HCT116 (cell line): Measurements from ENCODE around the gene TGDS. TPM values are rescaled to one million over a fixed set of nuclear protein-coding genes. Genes with fewer than 3 reads are reported as not detected.
"Not testable (repeated sequence)": the region's sequence is repeated elsewhere in the genome, so short reads cannot be mapped to it uniquely, and the experiment has no call there.

Source experiments
- ATAC-seq: fragments of 200-7000 bp; cut with Tn5 transposase; 2 replicates; pipeline ENCODE4 v1.9.1; 2020; ENCODE audit warnings: mild to moderate bottlenecking, moderate library complexity
- BruUV-seq: library from RNA; stranded (reverse); fragments of 400-500 nt; replicated peaks from 2 replicates; lab custom pipeline; 2021; lab: Mats Ljungman, UMichigan
- CTCF ChIA-PET: fragments of 300-600 bp; sonication (Branson Sonifier 250); formaldehyde crosslinking; loops from one replicate; lab custom pipeline; 2021; ENCODE audit warnings: antibody characterized with exemption; lab: Charles Lee
- POLR2A ChIA-PET: fragments of 300-600, 350-600 bp; sonication (Branson Sonifier 250); formaldehyde crosslinking; loops from one replicate; lab custom pipeline; 2021; ENCODE audit warnings: antibody characterized with exemption; lab: Charles Lee
- RAD21 ChIA-PET, 2 experiments: fragments of 300-600 bp; sonication (Branson Sonifier 250); formaldehyde crosslinking; loops; one replicate each; lab custom pipeline; 2023; ENCODE audit warnings: low total read pairs in 2 of 2; ENCODE audit not compliant: uncharacterized antibody in 2 of 2, unreplicated experiment in 2 of 2, low non-redundant PET in 1 of 2; lab: Charles Lee
- DNase-seq: peaks from one replicate; pipeline ENCODE4 v3.0.0-alpha.2; 2010; ENCODE audit warnings: low read depth, low spot score
- H2AFZ ChIP-seq: fragments of 200-600 bp; shearing (Covaris generic), sonication (generic); 2 replicates; pipeline ENCODE4 v1.6.1; 2017; ENCODE audit warnings: low read depth, mixed run types, mixed read lengths, antibody characterized with exemption, low read length; ENCODE audit not compliant: poor library complexity, severe bottlenecking
- H3K27ac ChIP-seq: 2 replicates; pipeline ENCODE4 v1.5.1; 2012; ENCODE audit warnings: low read depth, low read length
- H3K27me3 ChIP-seq: fragments of 200-600 bp; sonication (generic); 2 replicates; pipeline ENCODE4 v1.6.1; 2016; ENCODE audit warnings: mixed run types, low read length, mixed read lengths; ENCODE audit not compliant: insufficient read depth
- H3K36me3 ChIP-seq, 2 experiments: fragments of 200-500 bp in 1 of 2; fragments of 200-600 bp in 1 of 2; sonication (Bioruptor generic) in 1 of 2; sonication (generic) in 1 of 2; 2 replicates each; pipeline versions ENCODE4 v1.5.1 to v1.6.1; 2014 to 2016; ENCODE audit warnings: low read length in 2 of 2, inconsistent platforms in 1 of 2, mixed read lengths in 1 of 2, mixed run types in 1 of 2; ENCODE audit not compliant: insufficient read depth in 2 of 2, control insufficient read depth in 1 of 2
- H3K4me1 ChIP-seq, 2 experiments: fragments of 200-600 bp in 1 of 2; sonication (generic) in 1 of 2; 2 replicates each; pipeline versions ENCODE4 v1.5.1 to v1.6.1; 2012 to 2017; ENCODE audit warnings: low read length in 2 of 2, inconsistent platforms in 1 of 2, mild to moderate bottlenecking in 1 of 2, mixed read lengths in 1 of 2, mixed run types in 1 of 2, moderate library complexity in 1 of 2; ENCODE audit not compliant: insufficient read depth in 2 of 2, control insufficient read depth in 1 of 2
- H3K4me2 ChIP-seq: fragments of 200-600 bp; sonication (generic); 2 replicates; pipeline ENCODE4 v1.6.1; 2017; ENCODE audit warnings: mixed run types, low read length, mixed read lengths
- H3K4me3 ChIP-seq, 2 experiments: fragments of 200-600 bp in 1 of 2; sonication (generic) in 1 of 2; replicated peaks in 1 of 2; 2 replicates each; pipeline ENCODE4 v1.5.1; 2011 to 2016; ENCODE audit warnings: low read length in 2 of 2, control low read depth in 1 of 2, low read depth in 1 of 2, mild to moderate bottlenecking in 1 of 2, mixed read lengths in 1 of 2, mixed run types in 1 of 2
- H3K79me2 ChIP-seq: fragments of 200-600 bp; sonication (generic); 2 replicates; pipeline ENCODE4 v1.6.1; 2017; ENCODE audit warnings: mild to moderate bottlenecking, mixed run types, low read length, moderate library complexity, mixed read lengths; ENCODE audit not compliant: insufficient read depth
- H3K9ac ChIP-seq: fragments of 200-600 bp; sonication (generic); 2 replicates; pipeline ENCODE4 v1.6.1; 2016; ENCODE audit warnings: low read length, mixed read lengths
- H3K9me2 ChIP-seq: fragments of 200-600 bp; sonication (generic), shearing (Covaris generic); 2 replicates; pipeline ENCODE4 v1.6.1; 2017; ENCODE audit warnings: mixed run types, mild to moderate bottlenecking, moderate library complexity; ENCODE audit not compliant: insufficient read depth
- H3K9me3 ChIP-seq, 2 experiments: fragments of 200-500 bp in 1 of 2; fragments of 200-600 bp in 1 of 2; sonication (Bioruptor generic) in 1 of 2; sonication (generic) in 1 of 2; 2 replicates each; pipeline ENCODE4 v1.6.1; 2014 to 2017; ENCODE audit warnings: low read length in 2 of 2, mixed read lengths in 2 of 2, inconsistent platforms in 1 of 2, low read depth in 1 of 2, mild to moderate bottlenecking in 1 of 2, mixed run types in 1 of 2, moderate library complexity in 1 of 2; ENCODE audit not compliant: control insufficient read depth in 1 of 2, insufficient read depth in 1 of 2
- H4K20me1 ChIP-seq: fragments of 200-600 bp; sonication (generic), shearing (Covaris generic); 2 replicates; pipeline ENCODE4 v1.6.1; 2017; ENCODE audit warnings: mixed run types, mild to moderate bottlenecking, moderate library complexity; ENCODE audit not compliant: insufficient read depth
- CTCF ChIP-seq, 3 experiments: fragments of 200-600 bp in 1 of 3; sonication (generic) in 1 of 3; IDR thresholded peaks in 2 of 3; conservative IDR thresholded peaks in 1 of 3; 2 replicates each; pipeline ENCODE4 v1.5.1; 2012 to 2017; ENCODE audit warnings: low read depth in 2 of 3, low read length in 2 of 3, antibody characterized with exemption in 1 of 3, borderline replicate concordance in 1 of 3, control low read depth in 1 of 3, mild to moderate bottlenecking in 1 of 3, mixed read lengths in 1 of 3, mixed run types in 1 of 3, moderate library complexity in 1 of 3; ENCODE audit not compliant: insufficient read depth in 1 of 3
- EGR1 ChIP-seq: IDR thresholded peaks from 2 replicates; pipeline ENCODE4 v1.6.1; 2012; ENCODE audit warnings: low read depth
- ELF1 ChIP-seq: IDR thresholded peaks from 2 replicates; pipeline ENCODE4 v1.6.1; 2012; ENCODE audit warnings: low read depth, borderline replicate concordance
- EZH2phosphoT487 ChIP-seq: fragments of 200-600 bp; IDR thresholded peaks from 2 replicates; pipeline ENCODE4 v1.6.1; 2018; ENCODE audit warnings: antibody characterized with exemption, borderline replicate concordance
- FOSL1 ChIP-seq: IDR thresholded peaks from 2 replicates; pipeline ENCODE4 v1.6.1; 2012; ENCODE audit warnings: low read depth
- JUND ChIP-seq: IDR thresholded peaks from 2 replicates; pipeline ENCODE4 v1.6.1; 2012
- POLR2AphosphoS5 ChIP-seq: IDR thresholded peaks from 2 replicates; pipeline ENCODE4 v1.6.1; 2011; ENCODE audit warnings: mild to moderate bottlenecking, low read depth, low read length, moderate library complexity
- REST ChIP-seq: IDR thresholded peaks from 2 replicates; pipeline ENCODE4 v1.6.1; 2012; ENCODE audit warnings: low read depth
- TCF7L2 ChIP-seq: IDR thresholded peaks from 2 replicates; pipeline ENCODE4 v1.7.0; 2011; ENCODE audit warnings: borderline replicate concordance, inconsistent platforms; ENCODE audit not compliant: insufficient read depth, insufficient read length; ENCODE audit errors: extremely low read depth
- ZNF274 ChIP-seq: fragments of 200-500 bp; sonication (Bioruptor generic); IDR thresholded peaks from 2 replicates; pipeline ENCODE4 v1.6.1; 2014; ENCODE audit warnings: mild to moderate bottlenecking, low read depth, low read length, inconsistent platforms
- intact Hi-C: fragments of 100-400 bp; cut with micrococcal nuclease; formaldehyde crosslinking; loops from 2 replicates; pipeline ENCODE4 v1.10.0; 2022
- total RNA-seq: library from RNA; stranded (reverse); gene quantifications from one replicate; pipeline ENCODE4 v1.2.1, GENCODE V29; 2021; ENCODE audit not compliant: unreplicated experiment

TGDS gene
- total RNA-seq, 1 experiment from 2014 or later = 16.9 TPM

GRCh38 chr13:94526956-94527355, 69.0 kb downstream of the TGDS start:
- H3K79me2 ChIP-seq, POLR2A ChIA-PET, CTCF ChIA-PET, RAD21 ChIA-PET, H3K4me2 ChIP-seq, H3K9me2 ChIP-seq, intact Hi-C loops, ATAC-seq, H3K4me1 ChIP-seq, H3K4me3 ChIP-seq, H2AFZ ChIP-seq, DNase-seq, H3K36me3 ChIP-seq, H4K20me1 ChIP-seq, H3K27ac ChIP-seq, H3K9ac ChIP-seq, BruUV-seq, H3K9me3 ChIP-seq: not testable (repeated sequence)
- 0 out of 6 replicates have a peak, but pooled peaks of 1 of the 3 experiments have one; percentile 12 for TF ChIP-seq CTCF (IDR thresholded peaks at IDR 0.05 in 2 of 3, conservative IDR thresholded peaks at IDR 0.05 in 1 of 3; ENCODE audit: borderline replicate concordance in 1 of 3, insufficient read depth in 1 of 3, low read depth in 2 of 3, low read length in 2 of 3)
- H3K27me3 ChIP-seq = peaks cover 12% of the 10 kb centered on the region; the same call in 1 of the 2 replicates

GRCh38 chr13:94525781-94526180, 70.2 kb downstream of the TGDS start:
- Histone ChIP-seq H3K9ac (no peak overlapping the region), H3K36me3 (no peaks in the 10 kb centered on the region), H3K9me3 (no peaks in the 10 kb centered on the region), H3K4me1 (no peaks in the 10 kb centered on the region), H3K79me2 (no peaks in the 10 kb centered on the region), H2AFZ (no peak overlapping the region), H3K27me3 (peaks cover 12% of the 10 kb centered on the region; the same call in 1 of the 2 replicates), H3K9me2 (no peaks in the 10 kb centered on the region), H3K4me2 (no peak overlapping the region), H4K20me1 (no peaks in the 10 kb centered on the region), H3K27ac (no peak overlapping the region), H3K4me3 (no peak overlapping the region)
- CTCF ChIA-PET = no interaction called here
- BruUV-seq = no TSS peak
- no peak for DNase-seq
- RAD21 ChIA-PET = no interaction called here
- POLR2A ChIA-PET = no interaction called here
- intact Hi-C loops = no loop called here
- ATAC-seq = no peak
- TF ChIP-seq FOSL1 (no peak), TCF7L2 (no peak), REST (no peak), JUND (no peak), EGR1 (no peak), CTCF (IDR thresholded peaks at IDR 0.05 in 2 of 3, conservative IDR thresholded peaks at IDR 0.05 in 1 of 3; ENCODE audit: borderline replicate concordance in 1 of 3, insufficient read depth in 1 of 3, low read depth in 2 of 3, low read length in 2 of 3) (no peak), ELF1 (no peak), ZNF274 (no peak), POLR2AphosphoS5 (no peak), EZH2phosphoT487 (no peak)
